WTC11 (cell line): Measurements from ENCODE around the gene SMAD6.

ENCODE experiments used
- NFE2L1 ChIP-seq: sonication (generic); formaldehyde crosslinking; IDR thresholded peaks from 2 replicates; pipeline ENCODE4 v1.8.1; 2023; ENCODE audit warnings: missing genetic modification reagents
- TP53 ChIP-seq: sonication (generic); formaldehyde crosslinking; IDR thresholded peaks from 2 replicates; pipeline ENCODE4 v1.8.1; 2023; ENCODE audit warnings: mild to moderate bottlenecking, missing genetic modification reagents
- TF ChIP-seq, protein P1 (sequence below): fragments of 200-600 bp; IDR thresholded peaks from 2 replicates; pipeline ENCODE4 v1.8.0; 2022; ENCODE audit warnings: antibody characterized with exemption

DNA sequence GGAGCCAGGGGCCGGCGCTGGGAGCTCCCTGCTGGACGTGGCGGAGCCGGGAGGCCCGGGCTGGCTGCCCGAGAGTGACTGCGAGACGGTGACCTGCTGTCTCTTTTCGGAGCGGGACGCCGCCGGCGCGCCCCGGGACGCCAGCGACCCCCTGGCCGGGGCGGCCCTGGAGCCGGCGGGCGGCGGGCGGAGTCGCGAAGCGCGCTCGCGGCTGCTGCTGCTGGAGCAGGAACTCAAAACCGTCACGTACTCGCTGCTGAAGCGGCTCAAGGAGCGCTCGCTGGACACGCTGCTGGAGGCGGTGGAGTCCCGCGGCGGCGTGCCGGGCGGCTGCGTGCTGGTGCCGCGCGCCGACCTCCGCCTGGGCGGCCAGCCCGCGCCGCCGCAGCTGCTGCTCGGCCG lies 1.5 kb downstream of the SMAD6 start:
- TF ChIP-seq, protein P1, sequence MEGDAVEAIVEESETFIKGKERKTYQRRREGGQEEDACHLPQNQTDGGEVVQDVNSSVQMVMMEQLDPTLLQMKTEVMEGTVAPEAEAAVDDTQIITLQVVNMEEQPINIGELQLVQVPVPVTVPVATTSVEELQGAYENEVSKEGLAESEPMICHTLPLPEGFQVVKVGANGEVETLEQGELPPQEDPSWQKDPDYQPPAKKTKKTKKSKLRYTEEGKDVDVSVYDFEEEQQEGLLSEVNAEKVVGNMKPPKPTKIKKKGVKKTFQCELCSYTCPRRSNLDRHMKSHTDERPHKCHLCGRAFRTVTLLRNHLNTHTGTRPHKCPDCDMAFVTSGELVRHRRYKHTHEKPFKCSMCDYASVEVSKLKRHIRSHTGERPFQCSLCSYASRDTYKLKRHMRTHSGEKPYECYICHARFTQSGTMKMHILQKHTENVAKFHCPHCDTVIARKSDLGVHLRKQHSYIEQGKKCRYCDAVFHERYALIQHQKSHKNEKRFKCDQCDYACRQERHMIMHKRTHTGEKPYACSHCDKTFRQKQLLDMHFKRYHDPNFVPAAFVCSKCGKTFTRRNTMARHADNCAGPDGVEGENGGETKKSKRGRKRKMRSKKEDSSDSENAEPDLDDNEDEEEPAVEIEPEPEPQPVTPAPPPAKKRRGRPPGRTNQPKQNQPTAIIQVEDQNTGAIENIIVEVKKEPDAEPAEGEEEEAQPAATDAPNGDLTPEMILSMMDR: no peak
- no peak for TF ChIP-seq NFE2L1 (CRISPR knock-in tag)
- no peak for TF ChIP-seq TP53 (CRISPR knock-in tag)
